Limb (tissue), 2 donors: ENCODE results near the gene ZNF10.

ENCODE experiments used
- DNase-seq, 2 donors: peaks; one replicate each; pipeline ENCODE4 v3.0.0-alpha.2; 2016; ENCODE audit errors: extremely low spot score in 2 of 2

ZNF10 gene

DNA sequence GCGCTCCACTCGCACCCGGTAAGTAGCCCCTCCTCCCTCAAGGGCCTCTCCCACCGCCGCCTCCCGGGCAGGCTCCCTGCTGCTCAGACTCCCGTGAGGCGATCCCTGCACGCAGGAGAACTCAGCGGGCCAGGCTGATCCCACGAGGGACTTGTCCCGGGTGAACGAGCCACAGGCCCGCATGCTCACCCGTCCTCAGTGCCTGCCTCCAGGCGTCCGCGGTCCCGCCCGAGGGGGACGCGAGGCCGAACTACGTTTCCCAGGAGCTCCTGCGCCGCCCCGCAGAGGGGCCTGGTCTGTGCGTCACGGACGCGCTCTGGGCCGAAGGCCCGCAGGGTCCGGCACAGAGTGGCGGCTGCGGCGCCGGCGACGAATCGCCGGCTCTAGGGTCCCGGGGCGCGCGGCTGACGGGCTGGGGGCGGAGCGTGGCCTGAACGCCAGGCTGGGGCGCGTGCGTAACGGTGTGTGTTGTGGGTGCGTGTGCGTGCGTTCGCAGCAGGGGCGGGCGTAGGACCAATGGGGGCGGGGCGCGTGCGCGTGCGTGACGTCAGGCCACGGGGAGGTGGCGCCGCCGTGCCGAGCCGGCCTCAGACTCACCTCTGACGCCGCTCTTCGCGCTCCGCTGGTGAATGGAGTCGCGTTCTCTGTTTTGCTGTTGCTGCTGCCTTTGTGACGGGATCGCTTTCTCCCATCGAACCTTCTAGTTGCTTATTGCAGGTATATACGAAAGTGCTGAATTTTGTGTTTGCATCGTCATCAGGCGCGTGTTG is at the start of gene ZNF10, which contains the start of gene ZNF891:
Gene ZNF10, plus strand, starts transcription at position 590 of the 770 bp plus-strand sequence. CDS start 13,866 bp downstream, outside the sequence.
Gene ZNF891, minus strand, starts transcription at position 237 of the 770 bp plus-strand sequence. CDS start 8,356 bp downstream, outside the sequence.
- DNase-seq = peak; percentile 95 to 99

- DNase-seq = no peak
Measured at GRCh38 chr12:133081159-133081780, 49.2 kb upstream of the ZNF10 start.

- no peak for DNase-seq
Measured at GRCh38 chr12:133083345-133083744, 47.1 kb upstream of the ZNF10 start.

DNA sequence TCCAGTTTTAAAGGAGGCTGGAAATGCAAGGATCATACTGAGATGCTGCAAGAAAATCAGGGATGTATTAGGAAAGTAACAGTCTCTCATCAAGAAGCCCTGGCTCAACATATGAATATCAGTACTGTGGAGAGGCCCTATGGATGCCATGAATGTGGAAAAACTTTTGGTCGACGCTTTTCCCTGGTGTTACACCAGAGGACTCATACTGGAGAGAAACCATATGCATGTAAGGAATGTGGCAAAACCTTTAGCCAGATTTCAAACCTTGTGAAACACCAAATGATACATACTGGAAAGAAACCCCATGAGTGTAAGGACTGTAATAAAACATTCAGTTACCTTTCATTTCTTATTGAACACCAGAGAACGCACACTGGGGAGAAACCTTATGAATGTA is 24.8 kb upstream of the ZNF10 start:
- no peak for DNase-seq

GRCh38 chr12:133106253-133106652 is 24.2 kb upstream of the ZNF10 start:
- DNase-seq = no peak

DNA sequence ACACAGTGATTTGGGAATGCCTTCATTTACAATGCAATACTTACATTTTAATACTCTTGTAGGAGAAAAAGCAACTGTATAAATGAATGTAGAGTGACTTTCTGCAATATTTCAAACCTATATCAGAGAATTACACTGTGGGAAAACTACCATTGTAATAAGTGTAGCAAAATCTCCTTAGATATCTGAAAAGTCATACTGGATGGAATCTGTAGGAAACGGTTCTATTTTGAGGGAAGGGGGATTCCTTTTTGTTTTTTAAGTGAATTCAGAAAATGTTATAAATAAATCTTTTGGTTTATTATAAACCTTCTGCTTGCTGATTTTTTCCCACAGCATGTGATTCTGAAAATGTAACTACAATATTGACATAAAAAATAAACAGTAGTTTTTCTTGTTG is 23.3 kb upstream of the ZNF10 start:
- no peak for DNase-seq

GRCh38 chr12:133108150-133108549 is 22.3 kb upstream of the ZNF10 start:
- no peak for DNase-seq

- DNase-seq = no peak
Measured at GRCh38 chr12:133120385-133121191, 9.8 kb upstream of the ZNF10 start.

DNA sequence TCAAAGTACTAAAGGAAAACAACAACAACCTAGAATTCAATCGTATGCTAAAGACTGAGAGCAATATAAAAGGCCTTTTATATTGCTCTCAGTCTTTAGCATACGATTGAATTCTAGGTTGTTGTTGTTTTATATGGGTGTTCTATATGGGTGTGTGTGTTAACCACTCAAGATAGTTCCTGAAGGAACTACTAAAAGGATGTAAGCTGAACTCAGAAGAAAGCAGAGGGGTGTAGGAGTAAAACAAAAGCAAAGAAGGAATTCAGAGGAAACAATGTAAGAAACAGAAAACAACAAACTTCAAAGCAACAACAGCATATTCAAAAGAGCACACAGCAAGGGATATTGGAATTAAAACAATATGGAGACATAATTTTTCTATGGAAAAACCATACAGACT is 5.8 kb upstream of the ZNF10 start:
- DNase-seq = no peak

- DNase-seq = peak in 1 of 2 donors; percentile 7
Measured at GRCh38 chr12:133129368-133130037, 924 bp upstream of the ZNF10 start.

GRCh38 chr12:133130808-133131128 is 341 bp downstream of the ZNF10 start:
- no peak for DNase-seq

- DNase-seq = no peak
Measured at GRCh38 chr12:133135747-133136146, 5.3 kb downstream of the ZNF10 start.

DNA sequence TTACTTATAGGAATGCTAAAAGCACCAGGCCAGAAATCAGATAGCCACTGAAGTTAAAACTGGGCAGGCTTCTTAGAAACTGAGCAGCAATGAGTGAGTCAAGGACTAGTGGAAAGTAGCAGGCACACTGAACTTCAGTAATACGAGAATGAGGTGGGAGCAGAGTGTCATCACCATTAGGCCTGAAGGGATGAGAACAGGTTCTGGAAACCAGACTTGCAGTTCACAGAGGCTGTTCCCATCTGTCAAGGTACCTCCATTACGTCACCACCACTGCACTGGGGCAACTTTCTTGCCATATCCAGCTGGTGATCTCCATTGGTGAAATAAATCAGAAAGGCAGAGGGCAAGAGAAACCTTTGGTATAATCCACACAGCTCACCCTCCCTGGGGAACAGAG is 15.6 kb downstream of the ZNF10 start:
- no peak for DNase-seq

- DNase-seq = no peak
Measured at GRCh38 chr12:133156125-133156690, 25.8 kb downstream of the ZNF10 start.

DNA sequence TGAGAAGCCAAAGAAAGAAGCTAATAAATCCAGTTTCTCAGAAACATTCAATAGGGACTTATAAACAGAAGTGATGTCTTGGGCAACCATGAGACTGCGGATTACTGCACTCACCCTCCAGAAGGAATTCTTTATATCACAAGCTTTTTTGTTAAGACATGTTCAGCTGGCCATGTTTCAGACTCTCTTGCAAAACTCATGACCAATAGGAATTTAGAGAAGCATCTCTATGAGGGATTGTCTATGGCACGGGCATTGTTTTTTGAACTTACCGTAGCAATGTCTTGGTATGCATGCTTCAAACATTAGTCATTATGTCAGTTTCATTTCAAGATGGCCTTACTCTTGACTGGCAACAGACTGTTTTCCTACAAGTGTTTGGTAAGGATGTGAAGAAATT is 35.3 kb downstream of the ZNF10 start:
- no peak for DNase-seq

DNA sequence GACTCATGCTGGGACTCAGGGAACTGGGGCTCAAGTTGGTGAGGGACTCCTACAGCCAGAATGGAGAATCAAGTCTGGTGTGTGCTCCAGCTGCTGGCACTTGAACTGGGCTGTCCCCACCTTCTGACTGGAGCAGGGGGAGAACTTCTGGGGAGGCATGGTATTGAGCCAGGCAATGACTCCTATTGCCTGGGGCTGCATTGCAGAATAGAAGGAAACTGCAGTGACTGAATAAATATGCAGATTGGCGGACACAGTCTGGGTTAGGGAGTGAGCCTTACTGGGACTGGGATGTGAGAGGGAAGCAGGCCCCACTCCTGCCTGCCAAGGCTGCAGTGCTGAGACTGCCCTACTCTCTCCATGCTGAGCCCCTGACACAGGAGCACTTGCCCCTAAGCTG is 42.1 kb downstream of the ZNF10 start:
- DNase-seq = no peak

GRCh38 chr12:133174901-133175300 is 44.5 kb downstream of the ZNF10 start:
- no peak for DNase-seq

DNA sequence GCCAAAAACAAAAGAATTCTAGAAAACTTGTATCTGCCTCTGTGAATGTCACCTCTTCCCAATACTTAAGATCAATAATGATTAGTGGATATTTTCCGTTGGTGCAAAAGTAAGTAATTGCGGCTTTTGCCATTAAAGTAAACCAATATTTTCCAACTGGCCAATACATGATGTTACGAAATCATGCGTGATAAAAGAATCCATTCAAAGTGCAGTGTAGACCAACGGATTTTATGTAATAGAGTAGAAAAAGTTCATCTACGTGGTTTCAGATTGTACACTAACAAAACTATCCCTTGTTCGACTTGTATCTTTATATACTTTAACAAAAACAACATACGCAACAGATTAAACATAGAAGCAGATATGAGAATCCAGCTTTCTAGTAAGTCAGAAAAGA is 50.2 kb downstream of the ZNF10 start:
- no peak for DNase-seq

GRCh38 chr12:133181238-133181959 is 51.0 kb downstream of the ZNF10 start, which contains the start of gene ZNF268:
Gene ZNF268, plus strand, starts transcription at chr12:133181495. Its CDS starts 503 bp downstream, at chr12:133181998.
- DNase-seq = peak; percentile 89 to 93

- no peak for DNase-seq
Measured at GRCh38 chr12:133190176-133190575, 59.7 kb downstream of the ZNF10 start.

- no peak for DNase-seq
Measured at GRCh38 chr12:133192847-133193246, 62.4 kb downstream of the ZNF10 start.
